GM20000 (cell line): ENCODE results near the gene CLSTN2.

Experiments used
- DNase-seq: peaks from one replicate; pipeline ENCODE4 v3.0.0; 2012; ENCODE audit warnings: low spot score
- CTCF ChIP-seq: IDR thresholded peaks from 2 replicates; pipeline ENCODE4 v1.5.1; 2012; ENCODE audit warnings: mild to moderate bottlenecking, control low read depth; ENCODE audit errors: extremely low read depth, missing control alignments

The CLSTN2 gene

GRCh38 chr3:140537727-140538082, 602.7 kb downstream of the CLSTN2 start:
- no peak for DNase-seq
- no peak for TF ChIP-seq CTCF

- TF ChIP-seq CTCF = no peak
- DNase-seq = no peak
Observed at GRCh38 chr3:140540262-140540661, 605.3 kb downstream of the CLSTN2 start.

DNA sequence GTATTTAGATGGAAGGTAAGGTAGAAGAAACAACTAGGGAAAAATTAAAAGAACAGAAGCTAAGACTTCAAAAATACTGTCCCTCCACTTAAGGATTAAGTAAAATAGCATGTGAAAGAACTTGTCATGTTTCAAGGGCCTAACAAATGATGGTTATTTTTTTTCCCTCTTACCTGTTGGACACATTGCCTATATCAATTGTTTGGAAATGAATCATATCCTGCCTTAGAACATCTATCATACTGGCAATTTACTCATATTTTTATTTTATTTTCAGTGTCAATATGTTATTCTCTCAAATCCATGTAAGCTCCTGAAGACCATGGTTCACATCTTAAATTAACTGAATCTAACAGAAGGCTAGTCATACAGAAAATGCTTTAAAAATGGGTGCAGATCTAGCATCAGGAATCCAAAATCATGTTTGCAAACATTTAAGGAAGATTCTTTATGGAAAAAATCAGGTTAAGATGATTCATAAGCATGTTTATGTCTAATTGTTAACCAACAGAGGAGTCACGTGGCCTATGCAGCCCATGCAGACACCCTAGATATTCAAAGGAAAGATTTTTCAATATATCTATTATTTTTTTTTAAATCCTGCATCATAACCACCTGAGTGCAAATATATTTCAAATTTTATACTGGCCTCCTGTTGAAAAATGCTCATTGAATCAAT, 607.1 kb downstream of the CLSTN2 start:
- no peak for DNase-seq
- no peak for TF ChIP-seq CTCF

- TF ChIP-seq CTCF = no peak
- DNase-seq = no peak
Observed at GRCh38 chr3:140545197-140545596, 610.2 kb downstream of the CLSTN2 start.

- no peak for TF ChIP-seq CTCF
- DNase-seq = no peak
Observed at GRCh38 chr3:140545756-140546155, 610.8 kb downstream of the CLSTN2 start.

DNA sequence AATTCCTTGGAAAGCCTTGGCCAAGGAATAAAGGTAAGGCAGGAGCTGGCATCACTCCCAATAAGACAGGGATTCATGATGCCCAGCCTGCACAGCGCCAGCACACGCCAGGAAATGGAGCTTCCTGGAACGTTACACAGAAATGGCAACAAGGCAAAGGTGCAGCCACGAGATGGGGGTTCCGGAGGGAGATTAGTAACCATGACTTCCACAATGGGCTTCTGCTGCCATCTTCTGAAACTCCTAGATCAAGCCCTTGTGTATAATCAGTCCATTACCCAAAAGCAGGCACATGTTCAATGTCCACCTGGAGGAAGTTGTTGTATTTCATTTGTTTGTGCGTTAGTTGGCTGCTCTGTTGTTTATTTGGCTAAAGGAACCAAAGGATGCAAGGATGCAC, 611.7 kb downstream of the CLSTN2 start:
- DNase-seq = no peak
- no peak for TF ChIP-seq CTCF

- DNase-seq = no peak
- no peak for TF ChIP-seq CTCF
Observed at GRCh38 chr3:140552403-140552802, 617.4 kb downstream of the CLSTN2 start.
